HL-60 (cell line): Measurements from ENCODE around the gene GID4.

Experiments
- DNase-seq, 2 experiments: peaks; one replicate each; pipeline ENCODE4 v3.0.0-alpha.2; 2010 to 2020; ENCODE audit warnings: low read depth in 1 of 2, low spot score in 1 of 2
- H3K27ac ChIP-seq: fragments of 250-450 bp; sonication (Bioruptor Pico); replicated peaks from 2 replicates; pipeline ENCODE4 v1.5.1; 2020; ENCODE audit warnings: mild to moderate bottlenecking, moderate library complexity
- H3K27me3 ChIP-seq: fragments of 250-450 bp; sonication (Bioruptor Pico); 2 replicates; pipeline ENCODE4 v1.5.1; 2021; ENCODE audit warnings: mild to moderate bottlenecking, moderate library complexity; ENCODE audit not compliant: insufficient read depth, poor library complexity, severe bottlenecking
- H3K4me3 ChIP-seq: replicated peaks from 2 replicates; pipeline ENCODE4 v1.5.1; 2011; ENCODE audit warnings: mild to moderate bottlenecking, control low read depth, low read length; ENCODE audit not compliant: insufficient read depth
- CTCF ChIP-seq: IDR thresholded peaks from one replicate; pipeline ENCODE4 v1.5.1; 2011; ENCODE audit warnings: low read length, control low read depth, inconsistent platforms; ENCODE audit not compliant: insufficient read depth
- GABPA ChIP-seq: IDR thresholded peaks from 2 replicates; pipeline ENCODE4 v1.6.1; 2012; ENCODE audit warnings: low read depth
- POLR2AphosphoS5 ChIP-seq: IDR thresholded peaks from 2 replicates; pipeline ENCODE4 v1.6.1; 2012; ENCODE audit warnings: low read depth
- SPI1 ChIP-seq: IDR thresholded peaks from 2 replicates; pipeline ENCODE4 v1.6.1; 2012; ENCODE audit warnings: low read depth, mild to moderate bottlenecking, borderline replicate concordance
- TF ChIP-seq, protein P1 (sequence below): IDR thresholded peaks from 2 replicates; pipeline ENCODE4 v1.6.1; 2012; ENCODE audit warnings: low read depth; ENCODE audit not compliant: insufficient replicate concordance

GID4 gene

GRCh38 chr17:18105595-18105994, 66.4 kb downstream of the GID4 start:
- no peak for DNase-seq
- TF ChIP-seq POLR2AphosphoS5 (no peak), SPI1 (no peak), CTCF (no peak), GABPA (no peak)
- TF ChIP-seq, protein P1, sequence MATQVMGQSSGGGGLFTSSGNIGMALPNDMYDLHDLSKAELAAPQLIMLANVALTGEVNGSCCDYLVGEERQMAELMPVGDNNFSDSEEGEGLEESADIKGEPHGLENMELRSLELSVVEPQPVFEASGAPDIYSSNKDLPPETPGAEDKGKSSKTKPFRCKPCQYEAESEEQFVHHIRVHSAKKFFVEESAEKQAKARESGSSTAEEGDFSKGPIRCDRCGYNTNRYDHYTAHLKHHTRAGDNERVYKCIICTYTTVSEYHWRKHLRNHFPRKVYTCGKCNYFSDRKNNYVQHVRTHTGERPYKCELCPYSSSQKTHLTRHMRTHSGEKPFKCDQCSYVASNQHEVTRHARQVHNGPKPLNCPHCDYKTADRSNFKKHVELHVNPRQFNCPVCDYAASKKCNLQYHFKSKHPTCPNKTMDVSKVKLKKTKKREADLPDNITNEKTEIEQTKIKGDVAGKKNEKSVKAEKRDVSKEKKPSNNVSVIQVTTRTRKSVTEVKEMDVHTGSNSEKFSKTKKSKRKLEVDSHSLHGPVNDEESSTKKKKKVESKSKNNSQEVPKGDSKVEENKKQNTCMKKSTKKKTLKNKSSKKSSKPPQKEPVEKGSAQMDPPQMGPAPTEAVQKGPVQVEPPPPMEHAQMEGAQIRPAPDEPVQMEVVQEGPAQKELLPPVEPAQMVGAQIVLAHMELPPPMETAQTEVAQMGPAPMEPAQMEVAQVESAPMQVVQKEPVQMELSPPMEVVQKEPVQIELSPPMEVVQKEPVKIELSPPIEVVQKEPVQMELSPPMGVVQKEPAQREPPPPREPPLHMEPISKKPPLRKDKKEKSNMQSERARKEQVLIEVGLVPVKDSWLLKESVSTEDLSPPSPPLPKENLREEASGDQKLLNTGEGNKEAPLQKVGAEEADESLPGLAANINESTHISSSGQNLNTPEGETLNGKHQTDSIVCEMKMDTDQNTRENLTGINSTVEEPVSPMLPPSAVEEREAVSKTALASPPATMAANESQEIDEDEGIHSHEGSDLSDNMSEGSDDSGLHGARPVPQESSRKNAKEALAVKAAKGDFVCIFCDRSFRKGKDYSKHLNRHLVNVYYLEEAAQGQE = no peak
- Histone ChIP-seq H3K27me3 (no peaks in the 10 kb centered on the region), H3K4me3 (no peak overlapping the region), H3K27ac (no peak overlapping the region)

DNA sequence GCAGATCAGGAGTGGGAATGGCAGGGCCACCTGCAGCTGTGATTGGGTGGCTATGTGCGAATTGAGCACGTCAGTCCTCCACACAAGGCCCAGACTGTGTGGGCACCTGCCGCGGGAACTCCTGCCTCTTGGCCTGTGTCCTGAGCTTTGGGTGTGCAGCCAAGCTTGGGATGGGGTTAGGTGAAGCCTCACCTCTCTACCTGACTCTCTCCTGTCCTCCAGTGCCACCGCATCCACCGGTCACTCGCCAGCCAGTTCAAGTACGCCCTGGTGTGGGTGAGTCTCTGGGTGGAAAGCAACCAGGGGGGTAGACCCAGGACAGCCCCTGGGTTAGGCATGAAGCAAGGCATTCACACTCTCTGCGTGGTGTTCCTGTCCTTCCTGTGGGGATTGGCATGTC, 67.0 kb downstream of the GID4 start:
- Histone ChIP-seq H3K27me3 (no peaks in the 10 kb centered on the region), H3K27ac (no peak overlapping the region), H3K4me3 (no peak overlapping the region)
- TF ChIP-seq CTCF = no peak
- TF ChIP-seq, protein P1 = no peak
- no peak for TF ChIP-seq SPI1
- TF ChIP-seq GABPA = no peak
- no peak for TF ChIP-seq POLR2AphosphoS5
- DNase-seq = no peak

GRCh38 chr17:18107061-18107790, 68.0 kb downstream of the GID4 start:
- TF ChIP-seq GABPA (no peak), SPI1 (no peak), POLR2AphosphoS5 (no peak), CTCF (no peak)
- TF ChIP-seq, protein P1 = no peak
- Histone ChIP-seq H3K27me3 (no peaks in the 10 kb centered on the region), H3K27ac (no peak overlapping the region), H3K4me3 (no peak overlapping the region)
- DNase-seq = no peak
